IPS DF 19.7 (cell line): ENCODE results near the gene SUPT3H.
A peak's percentile ranks its signal among the peaks of the same experiment; 100 is the strongest.

ENCODE experiments used
- DNase-seq: peaks from one replicate; pipeline ENCODE4 v3.0.0-alpha.2; 2013; ENCODE audit warnings: low read depth, low spot score

The SUPT3H gene

GRCh38 chr6:44955145-44955544 is 422.6 kb downstream of the SUPT3H start:
- no peak for DNase-seq

GRCh38 chr6:44954281-44954680 is 423.5 kb downstream of the SUPT3H start:
- DNase-seq: no peak

GRCh38 chr6:44951253-44951747 is 426.4 kb downstream of the SUPT3H start:
- DNase-seq: no peak

- no peak for DNase-seq
These were observed 428.0 kb downstream of the SUPT3H start for GRCh38 chr6:44949596-44950201.

GRCh38 chr6:44943541-44943940 is 434.2 kb downstream of the SUPT3H start:
- DNase-seq: no peak

GRCh38 chr6:44942798-44943197 is 434.9 kb downstream of the SUPT3H start:
- no peak for DNase-seq

GRCh38 chr6:44942201-44942600 is 435.5 kb downstream of the SUPT3H start:
- DNase-seq: no peak

GRCh38 chr6:44940367-44940766 is 437.4 kb downstream of the SUPT3H start:
- DNase-seq: no peak

- no peak for DNase-seq
These were observed 441.9 kb downstream of the SUPT3H start for GRCh38 chr6:44935693-44936300.

GRCh38 chr6:44933108-44933507 is 444.6 kb downstream of the SUPT3H start:
- no peak for DNase-seq

GRCh38 chr6:44932651-44933091 is 445.1 kb downstream of the SUPT3H start:
- no peak for DNase-seq

- DNase-seq: no peak
These were observed 446.3 kb downstream of the SUPT3H start for GRCh38 chr6:44931385-44931784.

GRCh38 chr6:44926556-44926955 is 451.2 kb downstream of the SUPT3H start:
- no peak for DNase-seq

GRCh38 chr6:44925100-44925739 is 452.5 kb downstream of the SUPT3H start:
- peak; percentile 5 for DNase-seq

- DNase-seq: no peak
These were observed 454.3 kb downstream of the SUPT3H start for GRCh38 chr6:44923444-44923843.

- no peak for DNase-seq
These were observed 455.9 kb downstream of the SUPT3H start for GRCh38 chr6:44921798-44922197.

GRCh38 chr6:44920952-44921491 is 456.7 kb downstream of the SUPT3H start:
- no peak for DNase-seq

GRCh38 chr6:44918671-44919296 is 458.9 kb downstream of the SUPT3H start:
- no peak for DNase-seq

- no peak for DNase-seq
These were observed 460.3 kb downstream of the SUPT3H start for GRCh38 chr6:44917430-44917829.

- no peak for DNase-seq
These were observed 462.6 kb downstream of the SUPT3H start for GRCh38 chr6:44915111-44915510.

- no peak for DNase-seq
These were observed 463.6 kb downstream of the SUPT3H start for GRCh38 chr6:44914141-44914540.

- DNase-seq: no peak
These were observed 471.0 kb downstream of the SUPT3H start for GRCh38 chr6:44906761-44907160.
